Astrocyte (in vitro differentiated cells and primary cell): ENCODE results near the gene LSM12.

ENCODE experiments used
- EZH2 ChIP-seq: IDR thresholded peaks from 2 replicates; pipeline ENCODE4 v1.6.1; 2012; ENCODE audit warnings: mild to moderate bottlenecking, low read length, inconsistent platforms; ENCODE audit not compliant: insufficient read depth
- TF ChIP-seq, protein P1 (sequence below): IDR thresholded peaks from 2 replicates; pipeline ENCODE4 v1.5.1; 2011; ENCODE audit warnings: low read depth, mild to moderate bottlenecking, inconsistent platforms, low read length, moderate library complexity; ENCODE audit not compliant: insufficient read depth

DNA sequence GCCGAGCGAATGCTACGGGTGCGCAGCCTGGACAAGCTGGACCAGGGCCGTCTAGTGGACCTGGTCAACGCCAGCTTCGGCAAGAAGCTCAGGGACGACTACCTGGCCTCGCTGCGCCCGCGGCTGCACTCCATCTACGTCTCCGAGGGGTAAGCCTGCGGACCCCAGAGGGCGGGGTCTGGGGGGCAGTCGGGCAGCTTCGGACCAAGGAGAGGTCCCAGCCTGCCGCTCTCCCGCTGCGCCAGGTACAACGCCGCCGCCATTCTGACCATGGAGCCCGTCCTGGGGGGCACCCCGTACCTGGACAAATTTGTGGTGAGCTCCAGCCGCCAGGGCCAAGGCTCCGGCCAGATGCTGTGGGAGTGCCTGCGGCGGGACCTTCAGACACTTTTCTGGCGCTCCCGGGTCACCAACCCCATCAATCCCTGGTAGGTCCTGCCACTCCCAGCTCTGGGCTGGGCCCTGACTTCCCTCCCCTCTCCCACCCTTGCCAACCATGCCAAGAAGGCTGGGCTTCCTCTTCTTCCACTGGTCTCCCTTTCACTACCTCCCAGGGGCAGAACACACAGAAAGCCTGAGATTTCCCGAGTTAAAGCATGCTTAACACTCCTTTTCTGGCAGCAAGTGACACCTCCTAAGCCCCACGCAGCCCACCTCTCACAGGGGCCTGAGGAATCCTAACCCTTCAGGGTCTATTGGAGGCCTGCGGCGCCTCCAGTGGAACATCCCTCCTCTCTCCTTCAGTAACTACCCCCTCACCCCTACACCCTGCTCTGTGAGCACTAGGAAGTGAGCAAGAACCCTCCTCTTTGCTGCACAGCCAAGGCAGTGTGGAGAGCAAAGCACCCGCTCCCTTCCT is 58.9 kb downstream of the LSM12 start:
- TF ChIP-seq, protein P1, sequence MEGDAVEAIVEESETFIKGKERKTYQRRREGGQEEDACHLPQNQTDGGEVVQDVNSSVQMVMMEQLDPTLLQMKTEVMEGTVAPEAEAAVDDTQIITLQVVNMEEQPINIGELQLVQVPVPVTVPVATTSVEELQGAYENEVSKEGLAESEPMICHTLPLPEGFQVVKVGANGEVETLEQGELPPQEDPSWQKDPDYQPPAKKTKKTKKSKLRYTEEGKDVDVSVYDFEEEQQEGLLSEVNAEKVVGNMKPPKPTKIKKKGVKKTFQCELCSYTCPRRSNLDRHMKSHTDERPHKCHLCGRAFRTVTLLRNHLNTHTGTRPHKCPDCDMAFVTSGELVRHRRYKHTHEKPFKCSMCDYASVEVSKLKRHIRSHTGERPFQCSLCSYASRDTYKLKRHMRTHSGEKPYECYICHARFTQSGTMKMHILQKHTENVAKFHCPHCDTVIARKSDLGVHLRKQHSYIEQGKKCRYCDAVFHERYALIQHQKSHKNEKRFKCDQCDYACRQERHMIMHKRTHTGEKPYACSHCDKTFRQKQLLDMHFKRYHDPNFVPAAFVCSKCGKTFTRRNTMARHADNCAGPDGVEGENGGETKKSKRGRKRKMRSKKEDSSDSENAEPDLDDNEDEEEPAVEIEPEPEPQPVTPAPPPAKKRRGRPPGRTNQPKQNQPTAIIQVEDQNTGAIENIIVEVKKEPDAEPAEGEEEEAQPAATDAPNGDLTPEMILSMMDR, result no peak
- no peak for TF ChIP-seq EZH2
